GM19395 (cell line): ENCODE measurements around the gene EXOC2.
"Not testable (repeated sequence)": the region's sequence is repeated elsewhere in the genome, so short reads cannot be mapped to it uniquely, and the experiment has no call there.

Source experiments
- ATAC-seq: cut with Tn5 transposase; IDR thresholded peaks from one replicate; pipeline ENCODE4 v1.9.1; 2021; ENCODE audit warnings: mild to moderate bottlenecking, moderate library complexity; ENCODE audit not compliant: unreplicated experiment

Gene EXOC2

DNA sequence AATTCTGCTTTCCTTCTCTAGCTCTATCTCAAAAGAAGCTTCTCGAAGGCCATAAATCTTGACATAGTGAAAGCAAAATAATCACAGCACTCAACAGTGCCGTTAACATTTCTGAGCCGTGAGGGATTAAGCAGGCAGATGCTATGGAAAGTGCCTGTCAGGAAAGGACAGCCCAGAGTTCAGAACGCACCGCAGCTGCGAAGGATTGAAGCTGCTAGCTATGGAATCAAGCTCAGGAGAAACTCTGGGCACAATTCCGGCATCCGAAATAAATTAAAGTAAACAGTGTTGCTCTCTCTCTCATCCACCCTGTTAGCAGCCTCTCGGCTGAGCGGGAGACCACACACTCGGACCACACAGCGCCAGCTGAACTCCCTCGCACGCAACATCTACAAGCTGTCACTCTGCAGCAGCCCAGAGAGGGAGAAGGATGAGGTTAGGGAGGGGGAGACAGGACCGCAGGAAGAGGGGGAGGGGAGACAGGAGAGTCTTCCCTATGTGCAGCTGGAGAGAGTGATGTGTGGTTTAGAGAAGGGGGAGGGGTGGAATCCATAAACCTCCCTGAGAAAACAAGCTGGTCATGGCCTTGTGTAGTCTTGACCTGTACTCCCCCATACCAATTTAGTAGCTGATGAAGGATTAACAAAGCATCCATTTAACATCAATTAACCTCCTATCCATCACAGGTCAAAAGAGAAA lies 9.0 kb downstream of the EXOC2 start:
- no peak for ATAC-seq

DNA sequence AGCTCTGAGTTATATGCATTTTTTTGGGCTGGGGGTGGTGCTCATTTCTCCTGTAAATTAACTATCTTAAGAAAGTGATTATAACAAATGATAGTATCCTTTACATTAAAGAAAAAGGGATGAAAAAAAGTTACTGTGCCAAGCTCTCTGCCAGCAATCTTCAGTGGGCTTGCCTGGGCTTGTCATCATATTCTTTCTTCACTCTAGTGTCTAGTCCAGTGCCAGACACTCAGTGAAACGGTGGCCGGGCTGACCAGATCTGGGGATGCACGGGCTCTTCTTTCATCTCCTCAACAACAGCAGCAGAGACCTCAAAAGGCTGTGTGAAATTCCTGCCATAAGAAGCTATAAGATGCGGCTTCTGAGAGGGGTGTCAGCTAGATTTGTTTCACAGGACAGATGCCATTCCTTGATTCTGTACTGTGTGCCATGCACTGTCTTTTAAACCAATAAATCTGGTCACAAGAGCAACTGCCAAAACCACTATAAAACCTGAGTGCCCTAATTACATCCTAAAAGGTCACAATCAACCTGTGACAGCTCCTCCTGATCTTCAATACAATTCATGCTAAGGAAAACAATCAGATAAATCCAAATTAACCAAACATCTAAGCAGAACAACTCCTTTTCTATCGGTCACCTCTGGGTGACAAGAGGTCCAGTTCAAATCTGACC lies 12.1 kb downstream of the EXOC2 start:
- no peak for ATAC-seq

DNA sequence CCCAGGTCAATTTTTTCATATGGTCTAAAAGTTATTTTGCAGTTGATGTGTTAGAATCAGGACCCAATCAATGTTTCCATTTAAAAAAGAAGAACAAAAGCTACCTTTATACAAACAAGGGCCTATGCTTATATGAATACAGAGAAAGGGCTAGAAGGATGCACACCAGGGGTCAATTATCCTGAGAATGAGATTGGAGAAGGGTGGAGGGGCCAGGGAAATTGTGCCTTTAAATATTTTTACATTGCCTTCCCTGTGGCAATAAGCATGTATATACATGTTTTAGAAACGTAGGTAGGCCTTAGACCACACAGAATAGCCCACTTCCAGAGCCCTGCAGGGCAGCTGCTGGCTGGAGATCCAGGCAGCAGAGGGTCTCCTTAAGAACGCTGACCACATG lies 12.7 kb downstream of the EXOC2 start:
- no peak for ATAC-seq

DNA sequence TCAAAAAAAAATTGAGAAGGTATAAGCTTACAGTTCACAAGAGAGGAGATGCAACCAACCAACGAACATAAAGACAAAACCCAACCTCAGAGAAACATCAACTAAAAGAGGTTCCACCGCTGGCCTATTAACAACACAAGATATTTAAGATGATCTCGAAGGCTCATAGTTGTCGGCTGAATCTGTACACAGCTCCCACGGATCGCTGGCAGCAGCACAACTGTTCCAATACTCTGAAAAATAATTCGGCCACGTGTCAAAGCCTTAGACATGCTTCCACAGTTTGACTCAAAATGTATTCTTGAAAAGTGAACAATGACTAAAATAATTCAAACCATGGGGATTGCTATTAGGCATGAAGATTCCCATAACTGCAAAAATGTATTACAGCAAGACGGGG lies 13.7 kb downstream of the EXOC2 start:
- no peak for ATAC-seq

DNA sequence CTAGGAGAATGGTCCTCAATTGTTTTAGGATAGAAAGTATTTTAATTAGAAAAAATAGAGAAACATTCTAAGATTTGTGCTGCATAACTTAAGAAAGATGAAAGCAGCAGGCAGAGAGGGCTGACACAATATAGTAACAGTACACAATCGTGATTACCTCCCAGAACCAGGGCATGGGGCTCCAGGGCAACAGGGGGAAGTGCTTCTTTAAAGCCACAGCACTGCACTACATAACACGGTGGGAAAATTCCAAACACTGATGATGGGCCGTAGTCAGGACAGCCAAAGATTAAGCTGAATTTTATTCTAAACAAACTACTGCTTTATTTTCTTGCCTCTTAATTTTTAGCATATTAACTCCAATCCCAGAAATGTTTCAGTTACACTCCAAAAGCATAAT lies 14.4 kb downstream of the EXOC2 start:
- ATAC-seq = no peak

DNA sequence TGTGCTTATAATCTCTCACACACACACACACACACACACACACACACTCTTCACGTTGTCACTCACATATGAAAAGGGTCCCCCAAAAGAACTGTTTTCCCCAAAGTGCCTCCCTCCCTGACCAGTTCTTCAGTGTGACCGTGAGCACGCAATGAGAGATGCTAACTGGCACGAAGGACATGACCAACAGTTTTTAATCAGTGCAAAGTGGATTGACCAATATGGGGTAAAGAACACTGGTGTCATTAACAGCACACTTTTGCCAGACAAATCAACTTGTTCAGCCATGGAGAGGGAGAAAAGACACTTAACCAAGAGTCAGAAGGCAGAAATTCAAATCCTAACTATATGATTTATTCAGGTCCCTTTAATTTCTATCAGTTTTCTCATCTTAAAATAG lies 15.0 kb downstream of the EXOC2 start:
- ATAC-seq = no peak

DNA sequence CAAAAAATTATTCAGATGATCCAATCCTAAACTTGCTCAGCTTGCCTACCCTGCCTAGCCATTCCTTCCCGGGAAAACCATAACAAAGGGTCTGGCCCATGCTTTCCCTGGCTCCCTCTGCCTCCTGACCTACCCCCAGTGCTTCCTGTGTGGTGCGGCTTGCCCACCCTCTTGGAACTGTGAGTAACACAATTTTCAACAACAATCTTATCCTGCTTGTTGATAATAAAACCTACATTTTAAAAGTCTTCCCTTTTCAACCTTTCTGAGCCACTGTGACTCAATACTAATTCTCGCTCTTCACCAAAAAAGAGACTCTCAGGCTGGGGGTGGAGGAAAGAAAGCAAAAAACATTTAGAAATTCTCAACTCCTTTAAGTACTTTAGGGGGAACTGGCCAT lies 18.0 kb downstream of the EXOC2 start:
- ATAC-seq = no peak

DNA sequence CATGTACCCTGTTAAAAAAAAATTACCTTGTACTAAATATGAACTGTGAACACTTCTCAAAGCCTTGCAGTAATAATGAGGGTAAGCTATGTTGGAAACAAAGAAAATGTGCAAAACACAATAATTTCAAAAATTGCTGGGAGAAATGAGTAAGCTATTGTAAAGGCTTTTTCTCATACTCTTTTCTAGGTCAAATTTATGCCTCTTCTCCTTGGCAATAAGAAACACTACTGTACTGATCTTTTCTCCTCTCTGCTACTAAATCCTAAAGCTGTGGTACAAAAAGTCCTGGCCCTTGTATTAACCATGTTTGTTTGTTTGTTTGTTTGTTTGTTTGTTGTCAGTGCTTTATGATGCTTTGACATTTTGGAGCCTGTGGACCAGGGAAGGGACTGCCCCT lies 18.5 kb downstream of the EXOC2 start:
- no peak for ATAC-seq

DNA sequence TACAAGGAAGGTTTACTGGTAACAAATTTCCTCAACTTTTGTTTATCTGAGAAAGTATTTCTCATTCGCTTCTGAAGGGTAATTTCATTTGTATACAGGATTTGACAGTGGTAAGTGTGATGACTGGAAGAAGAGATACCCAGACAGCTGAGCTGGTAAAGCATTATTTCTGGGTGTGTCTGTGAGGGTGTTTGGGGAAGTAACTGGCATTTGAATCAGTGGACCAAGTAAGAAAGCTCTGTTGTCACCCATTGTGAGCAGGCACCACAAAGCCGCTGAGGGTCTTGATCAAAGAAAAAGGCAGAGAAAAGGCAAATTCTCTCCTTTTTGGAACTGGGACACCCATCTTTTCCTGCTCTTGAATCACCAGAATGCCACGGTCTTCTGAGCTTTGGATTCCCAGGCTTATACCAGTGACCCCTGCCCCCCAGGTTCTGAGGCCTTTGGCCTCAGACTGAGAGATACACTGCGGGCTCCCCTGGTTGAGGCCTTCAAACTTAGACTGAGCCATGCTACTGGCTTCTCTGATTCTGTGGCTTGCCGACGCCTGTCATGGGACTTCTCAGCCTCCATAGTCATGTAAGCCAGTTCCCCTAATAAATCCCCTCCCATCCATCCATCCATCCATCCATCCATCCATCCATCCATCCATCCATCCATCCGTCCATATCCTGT lies 25.5 kb downstream of the EXOC2 start:
- no peak for ATAC-seq

DNA sequence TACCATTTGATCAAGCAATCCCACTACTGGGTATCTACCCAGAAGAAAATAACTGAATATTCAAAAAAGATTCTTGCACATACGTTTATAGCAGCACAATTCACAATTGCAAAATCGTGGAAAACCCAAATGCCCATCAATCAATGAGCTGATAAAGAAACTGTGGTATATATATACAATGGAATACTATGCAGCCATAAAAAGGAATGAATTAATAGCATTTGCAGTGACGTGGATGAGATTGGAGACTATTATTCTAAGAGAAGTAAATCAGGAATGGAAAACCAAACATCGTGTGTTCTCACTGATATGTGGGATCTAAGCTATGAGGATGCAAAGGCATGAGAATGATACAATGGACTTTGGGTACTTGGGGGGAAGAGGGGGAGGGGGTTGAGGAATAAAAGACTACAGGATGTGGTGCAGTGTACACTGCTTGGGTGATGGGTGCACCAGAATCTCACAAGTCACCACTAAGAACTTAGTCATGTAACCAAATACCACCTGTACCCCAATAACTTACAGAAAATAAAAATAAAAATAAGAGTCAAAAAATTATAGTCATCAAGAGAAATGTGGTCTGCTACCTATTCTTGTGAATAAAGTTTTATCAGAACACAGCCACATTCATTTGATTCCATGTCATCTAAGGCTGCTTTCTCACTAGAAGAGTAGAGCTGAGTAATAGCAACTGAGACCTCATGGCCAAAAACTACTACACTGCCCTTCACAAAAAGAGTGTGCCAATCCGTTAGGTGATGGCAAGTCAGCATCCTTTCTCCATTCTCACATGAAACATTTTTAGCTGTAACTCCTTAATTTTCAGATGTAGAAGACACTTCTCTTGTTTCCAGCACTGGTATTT lies 27.3 kb downstream of the EXOC2 start:
- no peak for ATAC-seq

DNA sequence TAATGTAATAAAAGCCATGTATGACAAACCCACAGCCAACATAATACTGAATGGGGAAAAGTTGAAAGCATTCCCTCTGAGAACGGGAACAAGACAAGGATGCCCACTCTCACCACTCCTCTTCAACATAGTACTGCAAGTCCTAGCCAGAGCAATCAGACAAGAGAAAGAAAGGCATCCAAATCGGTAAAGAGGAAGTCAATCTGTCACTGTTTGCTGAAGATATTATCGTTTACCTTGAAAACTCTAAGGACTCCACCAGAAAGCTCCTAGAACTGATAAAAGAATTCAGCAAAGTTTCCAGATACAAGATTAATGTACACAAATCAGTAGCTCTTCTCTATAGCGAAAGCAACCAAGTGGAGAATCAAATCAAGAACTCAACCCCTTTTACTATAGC lies 29.2 kb downstream of the EXOC2 start:
- not testable (repeated sequence) for ATAC-seq

DNA sequence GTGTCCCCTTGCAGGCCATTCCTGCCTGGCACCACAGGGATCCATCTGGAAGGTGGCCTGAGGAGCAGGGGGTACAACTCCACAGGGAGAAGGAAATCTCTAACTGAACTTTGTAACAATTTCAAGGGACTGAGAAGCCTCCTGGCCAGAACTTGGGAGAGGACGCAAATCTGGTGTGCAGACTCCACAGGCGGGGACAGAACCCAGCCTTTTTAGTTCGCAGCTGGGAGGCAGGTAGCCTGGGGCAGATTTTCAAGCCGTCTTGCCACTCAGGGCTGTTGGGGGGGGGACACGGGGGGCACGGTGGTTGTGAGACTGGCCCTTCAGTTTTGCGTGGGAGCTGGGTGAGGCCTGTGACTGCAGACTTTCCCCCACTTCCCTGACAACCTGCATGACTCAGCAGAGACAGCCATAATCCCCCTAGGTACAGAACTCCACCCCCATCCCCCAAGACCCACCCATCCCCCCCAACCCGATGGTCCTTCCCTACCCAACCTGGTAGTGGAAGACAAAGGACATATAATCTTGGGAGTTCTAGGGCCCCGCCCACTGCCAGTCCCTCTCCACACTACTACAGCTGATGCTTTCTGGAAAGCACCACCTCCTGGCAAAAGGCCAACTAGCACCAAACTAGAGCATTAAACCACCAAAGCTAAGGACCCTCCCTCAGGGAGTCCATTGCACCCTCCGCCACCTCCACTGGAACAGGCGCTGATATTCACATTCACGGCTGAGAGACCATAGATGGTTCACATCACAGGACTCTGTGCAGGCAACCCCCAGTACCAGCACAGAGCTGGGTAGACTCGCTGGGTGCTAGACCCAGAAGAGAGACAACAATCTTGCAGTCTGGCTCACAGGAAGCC lies 33.0 kb downstream of the EXOC2 start:
- no peak for ATAC-seq

DNA sequence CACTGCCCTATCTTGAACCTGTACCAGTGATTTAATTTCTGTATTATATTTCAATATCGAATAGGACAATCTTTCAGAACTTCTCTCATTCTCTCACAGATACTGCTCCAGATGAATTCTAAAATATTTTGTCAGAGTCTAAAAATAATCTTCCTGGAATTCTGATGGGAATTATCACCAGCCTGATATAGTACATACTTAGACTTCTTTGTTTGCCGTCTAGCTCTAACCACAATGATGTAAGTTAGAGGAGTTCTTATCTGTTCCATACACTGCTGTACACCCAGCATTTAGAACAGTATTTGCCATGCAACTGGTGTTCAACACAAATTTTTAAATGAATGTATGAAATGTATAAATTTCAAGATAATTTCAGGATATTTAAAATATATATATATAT lies 34.7 kb downstream of the EXOC2 start:
- ATAC-seq = no peak

DNA sequence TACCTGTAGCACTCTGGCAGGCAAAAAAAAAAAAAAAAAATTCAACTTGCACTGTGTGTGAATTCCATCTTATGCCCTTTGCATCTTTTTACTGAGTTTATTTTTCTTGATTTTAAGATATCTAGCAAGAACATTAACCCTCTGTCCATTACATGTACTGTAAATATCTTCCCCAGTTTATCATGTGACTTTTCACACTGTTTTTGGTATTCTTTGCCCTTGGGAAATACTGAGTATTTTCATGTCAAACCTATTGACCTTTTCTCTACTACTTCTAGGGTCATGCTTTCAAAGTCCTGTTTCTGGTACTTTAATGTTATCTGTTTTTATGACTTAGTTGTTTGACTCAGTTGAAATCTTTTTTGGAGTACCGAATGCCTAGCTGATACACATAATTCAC lies 35.2 kb downstream of the EXOC2 start:
- no peak for ATAC-seq

DNA sequence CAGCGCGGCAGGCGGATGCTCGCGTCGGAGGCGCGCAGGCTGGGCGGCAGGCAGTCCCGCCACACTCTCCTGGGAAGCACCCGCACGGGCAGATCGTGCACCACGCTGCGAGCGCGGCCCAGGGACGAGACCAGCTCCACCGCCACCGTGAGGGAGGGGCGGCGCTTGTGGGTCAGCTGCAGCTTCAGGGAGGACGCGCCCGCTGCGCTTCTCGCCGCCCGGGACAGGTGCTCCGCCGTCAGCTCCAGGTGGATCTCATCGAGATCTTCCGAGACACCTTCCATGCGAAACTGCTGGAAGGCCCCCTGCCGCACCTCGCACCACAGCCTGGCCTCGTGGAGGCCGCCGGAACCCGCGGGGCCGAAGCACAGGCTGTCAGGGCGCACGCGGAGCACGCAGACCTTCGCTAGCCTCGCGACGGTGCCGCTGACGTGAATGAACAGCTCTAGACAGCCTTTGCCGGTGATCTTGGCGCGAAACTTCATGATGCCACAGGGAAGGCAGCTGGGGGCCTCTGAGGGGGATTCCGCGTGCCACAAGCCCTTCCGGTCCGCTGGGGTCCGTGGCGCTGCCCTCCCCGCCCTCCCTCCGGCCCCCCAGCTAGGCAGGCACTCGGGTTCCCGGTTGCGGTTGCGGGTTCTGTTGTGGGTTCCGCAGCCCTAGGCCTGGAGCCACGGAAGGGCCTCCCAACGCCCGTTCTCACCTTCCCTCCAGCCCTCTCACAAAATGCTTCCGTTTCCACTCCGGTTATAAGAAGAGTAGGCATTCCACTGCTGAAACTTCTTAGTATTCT lies 36.3 kb downstream of the EXOC2 start, which contains the start of gene HUS1B:
HUS1B (minus strand) TSS at position 641 of the 793 bp plus-strand sequence; CDS start at position 485, 156 bp downstream.
- no peak for ATAC-seq

DNA sequence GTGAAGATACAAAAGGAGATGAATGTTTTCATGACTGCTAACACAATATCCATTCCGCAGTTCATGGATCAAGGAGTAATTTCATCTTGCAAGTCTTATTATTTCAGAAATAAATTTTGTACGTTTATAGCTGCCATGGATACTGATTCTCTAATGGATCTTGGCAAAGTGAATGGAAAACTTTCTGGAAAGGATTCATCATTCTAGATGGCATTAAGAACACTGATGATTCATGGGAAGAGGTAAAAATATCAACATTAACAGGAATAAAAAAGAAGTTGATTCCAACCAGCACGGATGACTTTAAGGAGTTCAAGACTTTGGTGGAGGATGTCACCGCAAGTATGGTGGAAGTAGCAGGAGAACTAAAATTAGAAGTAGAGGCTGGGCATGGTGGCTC lies 38.8 kb downstream of the EXOC2 start:
- no peak for ATAC-seq

DNA sequence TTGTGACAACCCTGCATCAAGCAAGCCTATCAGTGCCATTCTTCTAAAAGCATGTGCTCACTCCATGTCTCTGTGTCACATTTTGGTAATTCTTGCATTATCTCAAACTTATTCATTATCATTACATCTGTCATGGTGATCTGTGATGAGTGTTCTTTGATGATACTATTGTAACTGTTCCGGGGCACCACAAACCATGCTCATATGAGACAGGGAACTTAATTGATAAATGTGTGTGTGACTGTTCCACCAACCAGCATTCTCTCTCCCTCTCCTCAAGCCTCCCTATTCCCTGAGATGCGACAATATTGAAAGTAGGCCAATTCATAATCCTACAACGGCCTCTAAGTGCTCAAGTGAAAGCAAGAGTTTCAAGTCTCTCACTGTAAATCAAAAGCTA lies 40.1 kb downstream of the EXOC2 start:
- ATAC-seq = no peak

DNA sequence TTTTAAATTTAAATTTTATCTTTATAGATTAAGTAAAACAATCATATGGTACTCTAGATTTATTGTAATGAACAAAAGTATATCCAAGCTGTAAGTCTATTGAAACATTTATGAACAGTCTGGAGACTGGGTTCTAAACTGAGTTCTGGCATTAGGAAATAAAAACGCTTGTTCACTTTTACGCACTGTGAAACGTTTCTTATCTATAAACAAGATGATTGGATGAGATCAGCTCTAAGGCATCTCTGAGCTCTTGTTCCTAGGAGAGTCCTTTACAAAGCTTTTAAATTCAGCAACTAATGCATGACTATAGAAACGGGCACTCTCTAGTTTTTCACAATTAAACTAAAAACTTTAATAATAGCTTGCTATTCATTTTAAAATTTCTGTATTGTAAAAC lies 42.8 kb downstream of the EXOC2 start:
- ATAC-seq = no peak

DNA sequence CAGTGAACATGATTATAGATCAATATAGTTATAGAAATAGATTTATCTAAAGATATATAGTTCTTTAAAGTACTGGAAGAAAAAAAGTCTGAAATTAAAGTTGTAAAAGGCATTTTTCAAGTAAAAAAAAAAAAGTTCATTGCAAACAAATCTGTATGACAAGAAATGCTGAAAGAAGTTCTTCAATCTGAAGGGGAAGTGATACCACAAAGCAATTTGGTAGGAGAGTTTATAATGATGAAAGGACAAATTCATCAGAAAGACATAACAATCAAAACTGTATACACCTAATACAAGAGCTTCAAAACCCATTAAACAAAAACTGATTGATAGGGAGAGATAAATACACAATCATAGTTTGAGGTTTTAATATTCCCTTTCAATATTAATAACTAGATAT lies 50.1 kb downstream of the EXOC2 start:
- ATAC-seq = no peak
